GM23338 (cell line): Measurements from ENCODE around the gene SENP8. TPM values are rescaled to one million over a fixed set of nuclear protein-coding genes. Genes with fewer than 3 reads are reported as not detected.

Source experiments
- ATAC-seq: fragments of 200-7000 bp; cut with Tn5 transposase; 3 replicates; pipeline ENCODE4 v1.9.1; 2020
- DNase-seq: peaks from one replicate; pipeline ENCODE4 v3.0.0-alpha.2; 2015; ENCODE audit warnings: low spot score
- H2AFZ ChIP-seq: fragments of 200-600 bp; sonication (generic); 2 replicates; pipeline ENCODE4 v1.8.0; 2016; ENCODE audit warnings: antibody characterized with exemption, mild to moderate bottlenecking, moderate library complexity
- H3F3A ChIP-seq: fragments of 200-600 bp; sonication (generic); replicated peaks from 2 replicates; pipeline ENCODE4 v1.8.0; 2017; ENCODE audit warnings: antibody characterized with exemption, mixed run types, low read depth
- H3K27ac ChIP-seq: fragments of 200-600 bp; sonication (generic); 2 replicates; pipeline ENCODE4 v1.6.1; 2016; ENCODE audit warnings: low read depth
- H3K27me3 ChIP-seq: fragments of 200-600 bp; sonication (generic); 2 replicates; pipeline ENCODE4 v1.8.0; 2016; ENCODE audit warnings: mild to moderate bottlenecking, mixed run types, moderate library complexity; ENCODE audit not compliant: insufficient read depth
- H3K36me3 ChIP-seq: fragments of 200-600 bp; sonication (generic); 2 replicates; pipeline ENCODE4 v1.8.0; 2016; ENCODE audit warnings: mild to moderate bottlenecking; ENCODE audit not compliant: insufficient read depth
- H3K4me1 ChIP-seq: fragments of 200-600 bp; sonication (generic); 2 replicates; pipeline ENCODE4 v1.8.0; 2016; ENCODE audit warnings: mild to moderate bottlenecking, moderate library complexity; ENCODE audit not compliant: insufficient read depth
- H3K4me2 ChIP-seq: fragments of 200-600 bp; sonication (generic); 2 replicates; pipeline ENCODE4 v1.7.1; 2017; ENCODE audit warnings: mixed run types
- H3K4me3 ChIP-seq: fragments of 200-600 bp; sonication (generic); 2 replicates; pipeline ENCODE4 v1.6.1; 2016; ENCODE audit warnings: mixed run types
- H3K79me2 ChIP-seq: fragments of 200-600 bp; sonication (generic); replicated peaks from 2 replicates; pipeline ENCODE4 v1.8.0; 2017; ENCODE audit warnings: mild to moderate bottlenecking; ENCODE audit not compliant: insufficient read depth
- H3K9me2 ChIP-seq: fragments of 200-600 bp; sonication (generic); 2 replicates; pipeline ENCODE4 v1.8.0; 2017; ENCODE audit not compliant: insufficient read depth
- H4K20me1 ChIP-seq: fragments of 200-600 bp; sonication (generic); replicated peaks from 2 replicates; pipeline ENCODE4 v1.8.0; 2017; ENCODE audit warnings: mild to moderate bottlenecking; ENCODE audit not compliant: insufficient read depth
- H3K27ac Mint-ChIP-seq: 2 replicates; pipeline ENCODE4 v1.8.0; 2020; ENCODE audit warnings: inconsistent platforms, mild to moderate bottlenecking, moderate library complexity, mixed read lengths
- H3K27me3 Mint-ChIP-seq: 3 replicates; pipeline ENCODE4 v1.8.0; 2022; ENCODE audit warnings: low read depth, mild to moderate bottlenecking, moderate library complexity, mixed read lengths, inconsistent platforms; ENCODE audit not compliant: insufficient read depth, poor library complexity
- H3K36me3 Mint-ChIP-seq: 3 replicates; pipeline ENCODE4 v1.8.0; 2021; ENCODE audit warnings: low read depth, mild to moderate bottlenecking, inconsistent platforms, moderate library complexity, mixed read lengths
- H3K4me1 Mint-ChIP-seq: 3 replicates; pipeline ENCODE4 v1.8.0; 2020; ENCODE audit warnings: mild to moderate bottlenecking, inconsistent platforms, mixed read lengths
- H3K4me3 Mint-ChIP-seq: 3 replicates; pipeline ENCODE4 v1.8.0; 2021; ENCODE audit warnings: moderate library complexity, mild to moderate bottlenecking, inconsistent platforms, mixed read lengths
- H3K9me3 Mint-ChIP-seq: 3 replicates; pipeline ENCODE4 v1.8.0; 2020; ENCODE audit warnings: moderate library complexity, mild to moderate bottlenecking, inconsistent platforms, mixed read lengths
- CREB1 ChIP-seq: fragments of 250-450 bp; sonication (Bioruptor Pico); IDR thresholded peaks from 2 replicates; pipeline ENCODE4 v1.5.0; 2020; ENCODE audit warnings: low read depth, mild to moderate bottlenecking, moderate library complexity
- EZH2 ChIP-seq: fragments of 200-600 bp; sonication (generic); IDR thresholded peaks from one replicate; pipeline ENCODE4 v1.8.0; 2017; ENCODE audit warnings: antibody characterized with exemption, mild to moderate bottlenecking, low read depth; ENCODE audit not compliant: unreplicated experiment
- EZH2phosphoT487 ChIP-seq: fragments of 200-600 bp; sonication (generic); IDR thresholded peaks from one replicate; pipeline ENCODE4 v1.8.1; 2018; ENCODE audit warnings: antibody characterized with exemption; ENCODE audit not compliant: unreplicated experiment
- JUNB ChIP-seq: IDR thresholded peaks from one replicate; pipeline ENCODE4 v1.6.1; 2016; ENCODE audit warnings: antibody characterized with exemption; ENCODE audit not compliant: unreplicated experiment
- POLR2AphosphoS5 ChIP-seq: IDR thresholded peaks from 2 replicates; pipeline ENCODE4 v1.6.1; 2016; ENCODE audit warnings: antibody characterized with exemption, low read depth
- STAT1 ChIP-seq: IDR thresholded peaks from one replicate; pipeline ENCODE4 v1.6.1; 2016; ENCODE audit warnings: antibody characterized with exemption; ENCODE audit not compliant: unreplicated experiment
- ZNF114 ChIP-seq: fragments of 250-450 bp; sonication (Bioruptor Pico); IDR thresholded peaks from 2 replicates; pipeline ENCODE4 v1.5.0; 2020; ENCODE audit warnings: mild to moderate bottlenecking, moderate library complexity
- polyA plus RNA-seq: library from polyadenylated mRNA; unstranded; fragments of >200 nt; fragmentation: Nextera tagmentation; extraction: Ambion mirVana; gene quantifications from 2 replicates; pipeline ENCODE4 v1.2.1, GENCODE V29; 2016
- total RNA-seq: library from RNA; depleted of rRNA; stranded (reverse); fragments of >200 nt; shearing (Covaris generic); gene quantifications from 2 replicates; pipeline ENCODE4 v1.2.3, GENCODE V29; 2014
- TF ChIP-seq, protein P1 (sequence below): fragments of 250-450 bp; sonication (Bioruptor Pico); IDR thresholded peaks from 2 replicates; pipeline ENCODE4 v1.5.0; 2020; ENCODE audit warnings: mild to moderate bottlenecking, moderate library complexity
- TF ChIP-seq, protein P2 (sequence below), 2 experiments: fragments of 200-600 bp in 1 of 2; sonication (generic) in 1 of 2; conservative IDR thresholded peaks; 2 replicates each; pipeline versions ENCODE4 v1.5.1 to v1.6.1; 2016 to 2017; ENCODE audit warnings: antibody characterized with exemption in 2 of 2, low read depth in 2 of 2, mild to moderate bottlenecking in 2 of 2, moderate library complexity in 1 of 2

The SENP8 gene
- total and polyA plus RNA-seq, 2 experiments from 2014 or later = 3.1 to 7.7 TPM

DNA sequence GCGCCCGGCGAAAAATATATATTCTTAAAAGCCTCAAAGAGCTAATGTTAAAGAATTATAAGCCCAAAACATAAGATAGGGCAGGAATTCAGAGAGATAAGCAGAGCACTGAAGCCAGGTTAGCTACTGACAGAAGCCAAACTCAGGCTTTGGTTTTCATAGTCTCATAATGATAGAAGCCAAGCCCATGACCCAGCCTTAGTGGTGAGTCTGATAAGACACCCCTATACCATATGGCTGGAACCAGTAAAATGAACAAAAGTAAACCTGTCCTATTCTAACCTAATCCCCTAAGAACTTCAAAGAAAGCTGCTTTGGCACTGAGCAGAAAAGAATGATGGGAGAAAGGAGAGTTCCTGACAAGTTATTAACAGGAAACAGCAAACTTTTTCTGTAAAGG, 26.2 kb upstream of the SENP8 start:
- ATAC-seq = no peak
- H3K9me3 Mint-ChIP-seq = peaks cover 4% of the 10 kb centered on the region; the same call in 1 of the 3 replicates

More for the DNA sequence above, 26.2 kb upstream of the SENP8 start:
- no peaks in the 10 kb centered on the region for H3K36me3 ChIP-seq
- no peak overlapping the region for H3K4me2 ChIP-seq
- H2AFZ ChIP-seq = no peak overlapping the region
- H3K27me3 ChIP-seq = no peaks in the 10 kb centered on the region
- no peak overlapping the region for H3K27ac Mint-ChIP-seq
- H3K4me1 Mint-ChIP-seq = no peaks in the 10 kb centered on the region
- no peak overlapping the region for H3K4me3 ChIP-seq
- TF ChIP-seq EZH2 (no peak), JUNB (no peak), EZH2phosphoT487 (no peak), ZNF114 (CRISPR knock-in tag) (no peak), CREB1 (CRISPR knock-in tag) (no peak), STAT1 (no peak), POLR2AphosphoS5 (no peak)
- TF ChIP-seq, protein P1, sequence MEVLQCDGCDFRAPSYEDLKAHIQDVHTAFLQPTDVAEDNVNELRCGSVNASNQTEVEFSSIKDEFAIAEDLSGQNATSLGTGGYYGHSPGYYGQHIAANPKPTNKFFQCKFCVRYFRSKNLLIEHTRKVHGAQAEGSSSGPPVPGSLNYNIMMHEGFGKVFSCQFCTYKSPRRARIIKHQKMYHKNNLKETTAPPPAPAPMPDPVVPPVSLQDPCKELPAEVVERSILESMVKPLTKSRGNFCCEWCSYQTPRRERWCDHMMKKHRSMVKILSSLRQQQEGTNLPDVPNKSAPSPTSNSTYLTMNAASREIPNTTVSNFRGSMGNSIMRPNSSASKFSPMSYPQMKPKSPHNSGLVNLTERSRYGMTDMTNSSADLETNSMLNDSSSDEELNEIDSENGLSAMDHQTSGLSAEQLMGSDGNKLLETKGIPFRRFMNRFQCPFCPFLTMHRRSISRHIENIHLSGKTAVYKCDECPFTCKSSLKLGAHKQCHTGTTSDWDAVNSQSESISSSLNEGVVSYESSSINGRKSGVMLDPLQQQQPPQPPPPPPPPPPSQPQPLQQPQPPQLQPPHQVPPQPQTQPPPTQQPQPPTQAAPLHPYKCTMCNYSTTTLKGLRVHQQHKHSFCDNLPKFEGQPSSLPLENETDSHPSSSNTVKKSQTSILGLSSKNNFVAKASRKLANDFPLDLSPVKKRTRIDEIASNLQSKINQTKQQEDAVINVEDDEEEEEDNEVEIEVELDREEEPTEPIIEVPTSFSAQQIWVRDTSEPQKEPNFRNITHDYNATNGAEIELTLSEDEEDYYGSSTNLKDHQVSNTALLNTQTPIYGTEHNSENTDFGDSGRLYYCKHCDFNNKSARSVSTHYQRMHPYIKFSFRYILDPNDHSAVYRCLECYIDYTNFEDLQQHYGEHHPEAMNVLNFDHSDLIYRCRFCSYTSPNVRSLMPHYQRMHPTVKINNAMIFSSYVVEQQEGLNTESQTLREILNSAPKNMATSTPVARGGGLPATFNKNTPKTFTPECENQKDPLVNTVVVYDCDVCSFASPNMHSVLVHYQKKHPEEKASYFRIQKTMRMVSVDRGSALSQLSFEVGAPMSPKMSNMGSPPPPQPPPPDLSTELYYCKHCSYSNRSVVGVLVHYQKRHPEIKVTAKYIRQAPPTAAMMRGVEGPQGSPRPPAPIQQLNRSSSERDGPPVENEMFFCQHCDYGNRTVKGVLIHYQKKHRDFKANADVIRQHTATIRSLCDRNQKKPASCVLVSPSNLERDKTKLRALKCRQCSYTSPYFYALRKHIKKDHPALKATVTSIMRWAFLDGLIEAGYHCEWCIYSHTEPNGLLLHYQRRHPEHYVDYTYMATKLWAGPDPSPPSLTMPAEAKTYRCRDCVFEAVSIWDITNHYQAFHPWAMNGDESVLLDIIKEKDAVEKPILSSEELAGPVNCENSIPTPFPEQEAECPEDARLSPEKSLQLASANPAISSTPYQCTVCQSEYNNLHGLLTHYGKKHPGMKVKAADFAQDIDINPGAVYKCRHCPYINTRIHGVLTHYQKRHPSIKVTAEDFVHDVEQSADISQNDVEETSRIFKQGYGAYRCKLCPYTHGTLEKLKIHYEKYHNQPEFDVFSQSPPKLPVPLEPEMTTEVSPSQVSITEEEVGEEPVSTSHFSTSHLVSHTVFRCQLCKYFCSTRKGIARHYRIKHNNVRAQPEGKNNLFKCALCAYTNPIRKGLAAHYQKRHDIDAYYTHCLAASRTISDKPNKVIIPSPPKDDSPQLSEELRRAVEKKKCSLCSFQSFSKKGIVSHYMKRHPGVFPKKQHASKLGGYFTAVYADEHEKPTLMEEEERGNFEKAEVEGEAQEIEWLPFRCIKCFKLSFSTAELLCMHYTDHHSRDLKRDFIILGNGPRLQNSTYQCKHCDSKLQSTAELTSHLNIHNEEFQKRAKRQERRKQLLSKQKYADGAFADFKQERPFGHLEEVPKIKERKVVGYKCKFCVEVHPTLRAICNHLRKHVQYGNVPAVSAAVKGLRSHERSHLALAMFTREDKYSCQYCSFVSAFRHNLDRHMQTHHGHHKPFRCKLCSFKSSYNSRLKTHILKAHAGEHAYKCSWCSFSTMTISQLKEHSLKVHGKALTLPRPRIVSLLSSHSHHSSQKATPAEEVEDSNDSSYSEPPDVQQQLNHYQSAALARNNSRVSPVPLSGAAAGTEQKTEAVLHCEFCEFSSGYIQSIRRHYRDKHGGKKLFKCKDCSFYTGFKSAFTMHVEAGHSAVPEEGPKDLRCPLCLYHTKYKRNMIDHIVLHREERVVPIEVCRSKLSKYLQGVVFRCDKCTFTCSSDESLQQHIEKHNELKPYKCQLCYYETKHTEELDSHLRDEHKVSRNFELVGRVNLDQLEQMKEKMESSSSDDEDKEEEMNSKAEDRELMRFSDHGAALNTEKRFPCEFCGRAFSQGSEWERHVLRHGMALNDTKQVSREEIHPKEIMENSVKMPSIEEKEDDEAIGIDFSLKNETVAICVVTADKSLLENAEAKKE (CRISPR knock-in tag) = no peak
- TF ChIP-seq, protein P2, sequence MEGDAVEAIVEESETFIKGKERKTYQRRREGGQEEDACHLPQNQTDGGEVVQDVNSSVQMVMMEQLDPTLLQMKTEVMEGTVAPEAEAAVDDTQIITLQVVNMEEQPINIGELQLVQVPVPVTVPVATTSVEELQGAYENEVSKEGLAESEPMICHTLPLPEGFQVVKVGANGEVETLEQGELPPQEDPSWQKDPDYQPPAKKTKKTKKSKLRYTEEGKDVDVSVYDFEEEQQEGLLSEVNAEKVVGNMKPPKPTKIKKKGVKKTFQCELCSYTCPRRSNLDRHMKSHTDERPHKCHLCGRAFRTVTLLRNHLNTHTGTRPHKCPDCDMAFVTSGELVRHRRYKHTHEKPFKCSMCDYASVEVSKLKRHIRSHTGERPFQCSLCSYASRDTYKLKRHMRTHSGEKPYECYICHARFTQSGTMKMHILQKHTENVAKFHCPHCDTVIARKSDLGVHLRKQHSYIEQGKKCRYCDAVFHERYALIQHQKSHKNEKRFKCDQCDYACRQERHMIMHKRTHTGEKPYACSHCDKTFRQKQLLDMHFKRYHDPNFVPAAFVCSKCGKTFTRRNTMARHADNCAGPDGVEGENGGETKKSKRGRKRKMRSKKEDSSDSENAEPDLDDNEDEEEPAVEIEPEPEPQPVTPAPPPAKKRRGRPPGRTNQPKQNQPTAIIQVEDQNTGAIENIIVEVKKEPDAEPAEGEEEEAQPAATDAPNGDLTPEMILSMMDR (conservative IDR thresholded peaks at IDR 0.05; ENCODE audit: low read depth in 2 of 2) = no peak
- no peak overlapping the region for H3K27ac ChIP-seq
- H3K4me1 ChIP-seq = no peaks in the 10 kb centered on the region
- peaks cover 11% of the 10 kb centered on the region; the same call in 1 of the 2 replicates for H3K79me2 ChIP-seq
- peaks cover 2% of the 10 kb centered on the region for H3K27me3 Mint-ChIP-seq
- H3F3A ChIP-seq = no peaks in the 10 kb centered on the region
- H4K20me1 ChIP-seq = peaks cover 5% of the 10 kb centered on the region; the same call in 1 of the 2 replicates
- no peak for DNase-seq
- no peaks in the 10 kb centered on the region for H3K9me2 ChIP-seq
- H3K4me3 Mint-ChIP-seq = no peak overlapping the region
- H3K36me3 Mint-ChIP-seq = peaks cover 7% of the 10 kb centered on the region; the same call in 2 of the 3 replicates
